Measurements from ENCODE around the gene CACNA1C.
"Not testable (repeated sequence)": the region's sequence is repeated elsewhere in the genome, so short reads cannot be mapped to it uniquely, and the experiment has no call there.

CACNA1C gene

GRCh38 chr12:2489275-2489674 lies 436.5 kb downstream of the CACNA1C start:
- Histone ChIP-seq H3K4me1 (ENCODE audit: control insufficient read depth, insufficient read depth, low read length) (no peaks in the 10 kb centered on the region), H3K27me3 (ENCODE audit: control insufficient read depth, insufficient read depth, low read length, poor library complexity, severe bottlenecking) (no peaks in the 10 kb centered on the region), H3K27ac (ENCODE audit: insufficient read depth, low read depth, low read length, poor library complexity, severe bottlenecking) (no peak overlapping the region), H3K9me3 (ENCODE audit: control insufficient read depth, low read length) (no peaks in the 10 kb centered on the region), H3K36me3 (ENCODE audit: control insufficient read depth, insufficient read depth, low read length) (no peaks in the 10 kb centered on the region), H3K4me3 (ENCODE audit: insufficient read depth, low read depth, low read length) (no peak overlapping the region)
- 93 to 97% methylated on average over 9 of the region's 9 CpGs for WGBS, 2 experiments

- no peak overlapping the region for H3K4me3 ChIP-seq (ENCODE audit: insufficient read depth, low read depth, low read length)
- WGBS, 2 experiments = 89 to 93% methylated on average over 3 of the region's 3 CpGs
- no peaks in the 10 kb centered on the region for H3K4me1 ChIP-seq (ENCODE audit: control insufficient read depth, insufficient read depth, low read length)
- H3K9me3 ChIP-seq (ENCODE audit: control insufficient read depth, low read length) = no peaks in the 10 kb centered on the region
- no peaks in the 10 kb centered on the region for H3K36me3 ChIP-seq (ENCODE audit: control insufficient read depth, insufficient read depth, low read length)
- H3K27ac ChIP-seq (ENCODE audit: insufficient read depth, low read depth, low read length, poor library complexity, severe bottlenecking) = no peak overlapping the region
- H3K27me3 ChIP-seq (ENCODE audit: control insufficient read depth, insufficient read depth, low read length, poor library complexity, severe bottlenecking) = no peaks in the 10 kb centered on the region
Observed at GRCh38 chr12:2490831-2491230, 438.0 kb downstream of the CACNA1C start.

DNA sequence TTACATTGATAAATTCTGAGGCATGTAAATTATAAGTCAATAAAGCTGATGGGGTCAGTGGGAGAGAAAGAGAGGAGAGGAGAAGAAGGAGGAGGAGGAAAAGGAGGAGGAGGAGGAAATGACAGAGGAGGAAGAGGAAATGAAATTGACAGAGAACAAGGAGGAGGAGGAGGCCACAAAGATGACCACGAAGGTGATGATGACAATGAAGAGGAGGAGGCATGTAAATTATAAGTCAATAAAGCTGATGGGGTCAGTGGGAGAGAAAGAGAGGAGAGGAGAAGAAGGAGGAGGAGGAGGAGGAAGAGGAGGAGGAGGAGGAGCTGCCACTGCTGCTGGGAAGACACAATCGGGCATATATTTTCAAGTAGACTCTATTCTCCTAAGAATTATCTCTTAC lies 438.6 kb downstream of the CACNA1C start:
- H3K27me3 ChIP-seq (ENCODE audit: control insufficient read depth, insufficient read depth, low read length, poor library complexity, severe bottlenecking); H3K4me3 ChIP-seq (ENCODE audit: insufficient read depth, low read depth, low read length); H3K36me3 ChIP-seq (ENCODE audit: control insufficient read depth, insufficient read depth, low read length); H3K9me3 ChIP-seq (ENCODE audit: control insufficient read depth, low read length); H3K27ac ChIP-seq (ENCODE audit: insufficient read depth, low read depth, low read length, poor library complexity, severe bottlenecking); H3K4me1 ChIP-seq (ENCODE audit: control insufficient read depth, insufficient read depth, low read length): not testable (repeated sequence)
- WGBS, 2 experiments = 45 to 70% methylated on average over 1 to 2 of the region's 2 CpGs

- Histone ChIP-seq H3K27me3 (ENCODE audit: control insufficient read depth, insufficient read depth, low read length, poor library complexity, severe bottlenecking) (no peaks in the 10 kb centered on the region), H3K4me3 (ENCODE audit: insufficient read depth, low read depth, low read length) (no peak overlapping the region), H3K4me1 (ENCODE audit: control insufficient read depth, insufficient read depth, low read length) (no peaks in the 10 kb centered on the region), H3K9me3 (ENCODE audit: control insufficient read depth, low read length) (no peaks in the 10 kb centered on the region), H3K27ac (ENCODE audit: insufficient read depth, low read depth, low read length, poor library complexity, severe bottlenecking) (no peak overlapping the region), H3K36me3 (ENCODE audit: control insufficient read depth, insufficient read depth, low read length) (no peaks in the 10 kb centered on the region)
- WGBS, 2 experiments = 91 to 92% methylated on average over 11 of the region's 11 CpGs
Observed at GRCh38 chr12:2492236-2492635, 439.4 kb downstream of the CACNA1C start.

DNA sequence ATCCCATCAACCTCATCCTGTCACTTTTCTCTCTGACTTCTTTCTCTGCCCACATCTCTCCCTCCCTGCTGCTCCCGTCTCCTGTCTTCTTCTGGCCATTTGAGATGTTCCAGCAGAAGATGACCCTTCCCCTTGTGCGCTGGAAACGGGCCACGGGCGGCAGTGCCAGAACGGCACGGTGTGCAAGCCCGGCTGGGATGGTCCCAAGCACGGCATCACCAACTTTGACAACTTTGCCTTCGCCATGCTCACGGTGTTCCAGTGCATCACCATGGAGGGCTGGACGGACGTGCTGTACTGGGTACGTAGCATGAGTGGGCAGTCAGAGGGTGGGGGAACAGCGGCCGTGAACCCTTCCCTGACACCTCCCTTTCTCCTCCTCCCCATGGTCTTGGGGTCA lies 440.3 kb downstream of the CACNA1C start:
- H3K4me1 ChIP-seq (ENCODE audit: control insufficient read depth, insufficient read depth, low read length) = no peaks in the 10 kb centered on the region
- WGBS, 2 experiments = 92 to 96% methylated on average over 16 of the region's 16 CpGs
- H3K9me3 ChIP-seq (ENCODE audit: control insufficient read depth, low read length) = no peaks in the 10 kb centered on the region
- no peak overlapping the region for H3K4me3 ChIP-seq (ENCODE audit: insufficient read depth, low read depth, low read length)
- no peaks in the 10 kb centered on the region for H3K36me3 ChIP-seq (ENCODE audit: control insufficient read depth, insufficient read depth, low read length)
- H3K27me3 ChIP-seq (ENCODE audit: control insufficient read depth, insufficient read depth, low read length, poor library complexity, severe bottlenecking) = no peaks in the 10 kb centered on the region
- no peak overlapping the region for H3K27ac ChIP-seq (ENCODE audit: insufficient read depth, low read depth, low read length, poor library complexity, severe bottlenecking)

- no peaks in the 10 kb centered on the region for H3K27me3 ChIP-seq (ENCODE audit: control insufficient read depth, insufficient read depth, low read length, poor library complexity, severe bottlenecking)
- H3K27ac ChIP-seq (ENCODE audit: insufficient read depth, low read depth, low read length, poor library complexity, severe bottlenecking) = no peak overlapping the region
Observed at GRCh38 chr12:2494486-2495192, 441.9 kb downstream of the CACNA1C start.

GRCh38 chr12:2495417-2496112 lies 442.8 kb downstream of the CACNA1C start:
- no peak overlapping the region for H3K27ac ChIP-seq (ENCODE audit: insufficient read depth, low read depth, low read length, poor library complexity, severe bottlenecking)
- H3K36me3 ChIP-seq (ENCODE audit: control insufficient read depth, insufficient read depth, low read length) = no peaks in the 10 kb centered on the region
- no peaks in the 10 kb centered on the region for H3K4me1 ChIP-seq (ENCODE audit: control insufficient read depth, insufficient read depth, low read length)
- 87 to 93% methylated on average over 6 of the region's 6 CpGs for WGBS, 2 experiments
- H3K9me3 ChIP-seq (ENCODE audit: control insufficient read depth, low read length) = no peaks in the 10 kb centered on the region
- H3K4me3 ChIP-seq (ENCODE audit: insufficient read depth, low read depth, low read length) = no peak overlapping the region
- H3K27me3 ChIP-seq (ENCODE audit: control insufficient read depth, insufficient read depth, low read length, poor library complexity, severe bottlenecking) = no peaks in the 10 kb centered on the region

More at GRCh38 chr12:2494486-2495192, 441.9 kb downstream of the CACNA1C start:
- Histone ChIP-seq H3K9me3 (ENCODE audit: control insufficient read depth, low read length) (no peaks in the 10 kb centered on the region), H3K4me1 (ENCODE audit: control insufficient read depth, insufficient read depth, low read length) (no peaks in the 10 kb centered on the region), H3K36me3 (ENCODE audit: control insufficient read depth, insufficient read depth, low read length) (no peaks in the 10 kb centered on the region), H3K4me3 (ENCODE audit: insufficient read depth, low read depth, low read length) (no peak overlapping the region)
- 93 to 95% methylated on average over 8 of the region's 8 CpGs for WGBS, 2 experiments

GRCh38 chr12:2498964-2499500 lies 446.2 kb downstream of the CACNA1C start:
- H3K9me3 ChIP-seq (ENCODE audit: control insufficient read depth, low read length) = no peaks in the 10 kb centered on the region
- 91% methylated on average over 10 of the region's 10 CpGs for WGBS, 2 experiments

GRCh38 chr12:2501464-2502191 lies 448.8 kb downstream of the CACNA1C start:
- WGBS, 2 experiments = 90 to 91% methylated on average over 14 of the region's 14 CpGs
- Histone ChIP-seq H3K36me3 (ENCODE audit: control insufficient read depth, insufficient read depth, low read length) (no peaks in the 10 kb centered on the region), H3K4me3 (ENCODE audit: insufficient read depth, low read depth, low read length) (no peak overlapping the region), H3K27ac (ENCODE audit: insufficient read depth, low read depth, low read length, poor library complexity, severe bottlenecking) (no peak overlapping the region), H3K27me3 (ENCODE audit: control insufficient read depth, insufficient read depth, low read length, poor library complexity, severe bottlenecking) (no peaks in the 10 kb centered on the region), H3K4me1 (ENCODE audit: control insufficient read depth, insufficient read depth, low read length) (no peaks in the 10 kb centered on the region), H3K9me3 (ENCODE audit: control insufficient read depth, low read length) (no peaks in the 10 kb centered on the region)

More at GRCh38 chr12:2498964-2499500, 446.2 kb downstream of the CACNA1C start:
- Histone ChIP-seq H3K27me3 (ENCODE audit: control insufficient read depth, insufficient read depth, low read length, poor library complexity, severe bottlenecking) (no peaks in the 10 kb centered on the region), H3K4me3 (ENCODE audit: insufficient read depth, low read depth, low read length) (no peak overlapping the region), H3K36me3 (ENCODE audit: control insufficient read depth, insufficient read depth, low read length) (no peaks in the 10 kb centered on the region), H3K27ac (ENCODE audit: insufficient read depth, low read depth, low read length, poor library complexity, severe bottlenecking) (no peak overlapping the region), H3K4me1 (ENCODE audit: control insufficient read depth, insufficient read depth, low read length) (no peaks in the 10 kb centered on the region)

DNA sequence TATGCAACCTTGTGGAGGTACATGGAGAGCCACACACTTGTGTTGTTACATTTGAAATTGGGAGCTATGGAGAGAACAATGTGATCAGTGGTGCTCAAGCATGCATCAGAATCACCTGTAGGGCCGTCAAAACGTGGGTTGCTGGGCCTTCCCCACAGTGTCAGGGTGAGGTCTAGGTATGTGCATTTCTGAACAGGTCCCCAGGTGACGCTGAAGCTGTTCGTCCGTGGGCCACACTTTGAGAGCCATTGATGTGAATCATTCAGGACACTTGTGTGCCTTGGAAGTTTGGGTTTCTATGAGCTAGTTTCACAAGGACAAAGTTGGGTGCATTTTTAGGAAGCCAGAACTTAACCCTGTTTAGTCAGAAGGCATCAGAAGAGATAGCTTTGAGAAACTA lies 450.2 kb downstream of the CACNA1C start:
- H3K36me3 ChIP-seq (ENCODE audit: control insufficient read depth, insufficient read depth, low read length) = no peaks in the 10 kb centered on the region
- no peaks in the 10 kb centered on the region for H3K27me3 ChIP-seq (ENCODE audit: control insufficient read depth, insufficient read depth, low read length, poor library complexity, severe bottlenecking)
- H3K27ac ChIP-seq (ENCODE audit: insufficient read depth, low read depth, low read length, poor library complexity, severe bottlenecking) = no peak overlapping the region
- WGBS, 2 experiments = 91 to 96% methylated on average over 5 of the region's 5 CpGs
- H3K4me1 ChIP-seq (ENCODE audit: control insufficient read depth, insufficient read depth, low read length) = peaks cover 9% of the 10 kb centered on the region
- H3K4me3 ChIP-seq (ENCODE audit: insufficient read depth, low read depth, low read length) = no peak overlapping the region
- H3K9me3 ChIP-seq (ENCODE audit: control insufficient read depth, low read length) = no peaks in the 10 kb centered on the region
